Measurements from ENCODE around the gene ZNF333.

ZNF333 gene

GRCh38 chr19:14689598-14690503, at the start of gene ZNF333:
Gene ZNF333, plus strand, starts transcription at chr19:14690048. Its CDS starts 3,444 bp downstream, at chr19:14693492.
- DNase-seq (ENCODE audit: low spot score) = peak; percentile 86

GRCh38 chr19:14648506-14648905, 41.3 kb upstream of the ZNF333 start:
- DNase-seq (ENCODE audit: low spot score) = no peak

- DNase-seq (ENCODE audit: low spot score) = no peak
Measured at GRCh38 chr19:14649020-14649419, 40.8 kb upstream of the ZNF333 start.

- no peak for DNase-seq (ENCODE audit: low spot score)
Measured at GRCh38 chr19:14650161-14650560, 39.7 kb upstream of the ZNF333 start.

GRCh38 chr19:14654786-14655560, 34.9 kb upstream of the ZNF333 start:
- no peak for DNase-seq (ENCODE audit: low spot score)

- DNase-seq (ENCODE audit: low spot score) = no peak
Measured at GRCh38 chr19:14655726-14656125, 34.1 kb upstream of the ZNF333 start.

- no peak for DNase-seq (ENCODE audit: low spot score)
Measured at GRCh38 chr19:14659874-14660489, 29.9 kb upstream of the ZNF333 start.

- DNase-seq (ENCODE audit: low spot score) = no peak
Measured at GRCh38 chr19:14661372-14661924, 28.4 kb upstream of the ZNF333 start.

GRCh38 chr19:14669940-14670339, 19.9 kb upstream of the ZNF333 start:
- no peak for DNase-seq (ENCODE audit: low spot score)

- no peak for DNase-seq (ENCODE audit: low spot score)
Measured at GRCh38 chr19:14670408-14670807, 19.4 kb upstream of the ZNF333 start.

- no peak for DNase-seq (ENCODE audit: low spot score)
Measured at GRCh38 chr19:14672188-14672872, 17.5 kb upstream of the ZNF333 start.

- no peak for DNase-seq (ENCODE audit: low spot score)
Measured at GRCh38 chr19:14673088-14673487, 16.8 kb upstream of the ZNF333 start.

GRCh38 chr19:14674764-14675163, 15.1 kb upstream of the ZNF333 start, which contains the start of gene ADGRE3:
Gene ADGRE3, minus strand, starts transcription at chr19:14674844. Its CDS starts 74 bp downstream, at chr19:14674770.
- DNase-seq (ENCODE audit: low spot score) = no peak

- DNase-seq (ENCODE audit: low spot score) = no peak
Measured at GRCh38 chr19:14676762-14677161, 13.1 kb upstream of the ZNF333 start.

GRCh38 chr19:14677464-14677863, 12.4 kb upstream of the ZNF333 start:
- no peak for DNase-seq (ENCODE audit: low spot score)

GRCh38 chr19:14678199-14678598, 11.6 kb upstream of the ZNF333 start:
- no peak for DNase-seq (ENCODE audit: low spot score)

- no peak for DNase-seq (ENCODE audit: low spot score)
Measured at GRCh38 chr19:14682084-14682483, 7.8 kb upstream of the ZNF333 start.

GRCh38 chr19:14683439-14683838, 6.4 kb upstream of the ZNF333 start:
- DNase-seq (ENCODE audit: low spot score) = no peak

GRCh38 chr19:14686411-14686810, 3.4 kb upstream of the ZNF333 start:
- DNase-seq (ENCODE audit: low spot score) = peak; percentile 39

GRCh38 chr19:14694641-14695266, 4.9 kb downstream of the ZNF333 start:
- no peak for DNase-seq (ENCODE audit: low spot score)

GRCh38 chr19:14695471-14695870, 5.6 kb downstream of the ZNF333 start:
- DNase-seq (ENCODE audit: low spot score) = no peak

Data from SW480 (cell line).